GM19397 (cell line): ENCODE measurements around the gene GABRR1.

Experiments used
- ATAC-seq: cut with Tn5 transposase; IDR thresholded peaks from one replicate; pipeline ENCODE4 v1.9.1; 2021; ENCODE audit warnings: mild to moderate bottlenecking, moderate library complexity; ENCODE audit not compliant: unreplicated experiment

GABRR1 gene

DNA sequence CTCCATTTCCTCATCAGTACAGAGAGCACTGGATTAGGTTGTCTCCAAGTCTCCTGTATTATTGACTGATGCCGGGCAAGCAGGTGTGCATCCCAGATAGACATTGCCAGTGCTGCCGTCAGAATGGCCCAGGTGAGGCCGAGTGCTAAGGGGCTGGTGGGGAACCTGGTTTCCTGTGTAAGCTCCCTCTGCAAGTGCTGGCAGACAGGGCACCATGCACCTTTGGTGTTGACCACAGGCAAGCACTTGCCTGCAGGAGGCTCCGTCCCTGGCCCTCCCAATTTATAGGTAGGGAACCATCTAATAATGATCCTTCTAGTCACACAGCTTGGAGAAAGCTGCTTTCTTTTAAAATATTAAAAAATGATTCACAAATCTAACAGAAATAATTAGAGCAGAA lies 747 bp downstream of the GABRR1 start:
- no peak for ATAC-seq

DNA sequence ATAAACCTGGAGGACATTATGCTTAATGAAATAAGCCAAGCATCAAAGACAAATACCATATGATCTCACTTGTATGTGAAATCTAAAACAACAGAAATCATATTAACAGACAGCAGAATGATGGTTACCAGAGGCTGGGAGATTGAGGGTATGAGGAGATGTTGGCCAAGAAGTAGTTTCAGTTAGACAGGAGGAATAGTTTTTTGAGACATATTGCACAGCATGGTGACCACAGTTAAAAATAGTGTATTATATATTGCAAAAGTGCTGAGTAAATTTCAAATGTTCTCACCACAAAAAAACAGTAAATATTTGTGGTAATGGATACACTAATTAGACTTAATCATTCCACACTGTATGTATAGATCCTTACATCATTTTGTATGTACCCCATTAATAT lies 1.8 kb downstream of the GABRR1 start:
- ATAC-seq: no peak

DNA sequence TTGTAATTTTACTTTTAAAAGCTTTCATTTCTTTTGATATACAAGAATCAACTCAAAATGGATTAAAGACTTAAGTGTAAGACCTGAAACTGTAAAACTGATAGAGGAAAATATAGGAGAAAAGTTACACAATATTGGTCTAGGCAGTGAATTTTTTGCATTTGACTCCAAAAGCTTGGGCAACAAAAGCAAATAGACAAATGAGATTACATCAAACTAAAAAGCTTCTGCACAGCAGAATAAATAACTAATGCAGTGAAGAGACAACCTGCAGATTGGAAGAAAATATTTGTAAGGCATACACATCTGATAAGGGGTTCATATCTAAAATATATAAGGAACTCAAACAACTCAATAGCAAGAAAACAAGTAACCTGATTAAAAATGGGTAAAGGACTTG lies 3.0 kb downstream of the GABRR1 start:
- ATAC-seq: no peak

DNA sequence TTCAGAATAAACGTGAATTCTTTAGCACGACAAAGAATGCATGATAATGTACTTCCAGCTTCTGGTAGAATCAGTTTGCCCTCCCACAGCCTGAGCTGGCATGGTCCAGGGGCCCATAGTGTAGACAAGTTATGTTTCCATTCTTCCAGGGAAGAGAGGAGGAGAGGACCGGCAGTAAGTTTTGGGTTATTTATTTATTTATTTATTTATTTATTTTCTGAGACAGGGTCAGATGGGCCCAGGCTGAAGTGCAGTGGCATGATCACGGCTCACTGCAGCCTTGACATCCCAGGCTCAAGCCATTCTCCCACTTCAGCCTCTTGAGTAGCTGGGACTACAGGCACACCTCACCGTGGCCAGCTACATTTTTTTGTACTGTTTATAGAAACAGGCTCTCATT lies 4.7 kb downstream of the GABRR1 start:
- no peak for ATAC-seq

DNA sequence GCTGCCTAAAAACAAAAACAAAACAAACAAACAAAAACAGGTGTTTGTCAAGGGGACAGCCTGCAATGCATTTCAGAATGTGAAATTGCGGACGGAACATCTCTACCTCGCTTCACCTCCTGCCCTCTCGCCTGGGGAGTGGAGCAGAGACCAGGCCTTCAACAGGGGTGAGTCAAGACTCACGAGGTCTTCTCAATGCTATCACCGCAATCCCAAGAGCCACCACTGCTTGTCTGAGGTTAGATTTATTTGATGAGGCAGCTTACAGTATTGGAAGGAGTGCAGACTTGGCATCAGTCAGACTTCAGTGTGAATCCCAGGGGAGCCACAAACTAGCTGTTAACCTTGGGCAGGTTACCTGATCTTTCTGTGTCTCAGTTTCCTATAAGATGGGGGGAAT lies 7.7 kb downstream of the GABRR1 start:
- ATAC-seq: no peak

DNA sequence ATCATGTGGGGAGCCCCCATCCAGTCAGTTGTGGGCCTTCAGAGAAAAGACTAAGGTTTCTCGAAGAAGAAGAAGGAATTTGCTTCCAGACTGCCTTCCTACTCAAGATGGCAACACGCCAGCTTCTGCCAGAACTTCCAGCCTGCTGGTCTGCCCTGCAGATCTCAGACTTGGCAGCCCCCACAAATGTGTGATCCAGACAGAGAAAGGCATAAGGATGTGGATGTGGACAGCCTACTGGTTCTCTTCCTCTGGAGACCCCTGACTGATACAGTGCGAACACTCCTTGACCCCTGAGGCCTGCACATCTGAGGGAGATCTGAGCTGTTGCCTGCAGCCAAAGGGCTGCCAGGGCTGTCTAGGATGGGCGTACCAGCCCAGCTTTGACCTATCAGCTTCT lies 8.6 kb downstream of the GABRR1 start:
- no peak for ATAC-seq

DNA sequence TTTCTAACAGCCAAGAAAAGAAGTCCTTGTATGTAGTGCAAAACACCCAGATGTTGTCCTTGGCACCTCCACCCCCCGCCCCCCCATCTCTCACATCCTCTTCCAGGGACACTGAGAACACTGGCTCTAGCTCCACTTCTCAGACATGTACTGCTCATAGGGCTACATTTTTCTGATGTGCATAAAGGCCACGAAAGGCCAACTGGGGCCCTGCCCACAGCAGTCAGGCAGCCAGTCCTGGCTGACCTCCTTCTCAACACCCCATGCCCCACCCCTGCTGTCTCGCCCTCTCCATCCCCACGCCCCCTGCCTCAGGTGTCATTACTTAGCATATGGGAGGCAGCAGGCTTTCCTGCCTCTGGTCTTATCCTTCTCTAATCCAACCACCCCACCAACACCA lies 11.3 kb downstream of the GABRR1 start:
- no peak for ATAC-seq

DNA sequence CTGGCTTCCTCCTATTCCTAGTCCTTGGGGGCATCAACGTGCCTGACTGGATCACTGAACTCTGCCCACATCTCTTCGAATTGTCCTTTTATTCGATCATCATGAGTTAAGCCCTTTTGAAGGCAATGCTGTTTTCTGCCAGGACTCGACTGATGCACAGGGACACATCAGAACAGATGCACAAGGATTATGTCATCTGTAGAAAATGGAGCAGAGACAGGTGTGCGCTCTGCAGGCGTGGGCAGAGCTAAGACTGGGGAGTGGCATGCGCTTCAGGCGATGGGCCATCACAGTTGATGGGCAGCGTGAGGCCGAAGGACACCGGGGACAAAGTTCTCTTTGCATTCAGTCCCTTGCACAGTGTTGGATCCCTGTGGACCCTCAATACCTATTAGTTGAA lies 13.1 kb downstream of the GABRR1 start:
- ATAC-seq: no peak

DNA sequence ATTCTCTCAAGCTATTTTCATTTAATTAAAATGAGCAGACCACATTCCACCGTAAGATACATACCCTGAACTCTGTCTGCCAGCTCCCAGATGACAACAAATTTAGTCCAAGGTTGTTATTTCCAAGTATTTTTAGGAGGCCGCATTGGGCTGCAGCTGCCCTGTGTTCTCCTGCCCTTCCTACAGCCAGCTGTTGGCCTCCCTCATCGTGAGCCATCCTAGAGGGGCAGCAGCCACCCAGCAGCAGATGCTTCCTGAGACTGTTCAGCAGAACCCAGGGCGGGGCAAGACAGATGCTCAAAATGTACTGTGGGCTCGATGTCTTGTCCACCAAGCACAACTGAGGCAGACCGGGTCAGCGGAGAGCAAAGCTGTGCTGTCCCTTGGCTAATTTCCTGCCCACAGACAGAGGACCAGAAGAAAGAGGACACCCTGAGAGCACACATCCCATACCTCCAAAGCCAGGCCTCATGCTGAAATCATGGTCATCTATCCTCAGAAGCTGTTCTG lies 16.4 kb downstream of the GABRR1 start:
- no peak for ATAC-seq

DNA sequence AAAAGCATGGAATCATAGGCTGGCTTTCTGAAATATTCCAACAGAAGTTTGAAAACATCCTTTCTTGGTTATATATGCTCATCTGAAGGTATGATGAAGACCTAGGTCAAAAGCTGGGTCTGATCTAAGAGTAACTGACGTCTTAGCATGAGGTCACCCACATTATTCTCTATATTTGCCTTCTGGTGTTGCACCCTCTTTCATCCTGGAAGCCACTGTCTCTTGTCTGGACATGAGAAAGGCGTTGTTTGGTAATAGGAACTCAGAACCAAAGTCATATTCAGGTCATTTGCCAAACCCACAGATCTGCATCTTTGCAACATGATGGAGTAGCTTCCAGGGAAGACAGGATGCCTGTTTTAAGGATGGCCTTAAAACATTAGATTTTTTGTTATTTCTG lies 17.6 kb downstream of the GABRR1 start:
- no peak for ATAC-seq

DNA sequence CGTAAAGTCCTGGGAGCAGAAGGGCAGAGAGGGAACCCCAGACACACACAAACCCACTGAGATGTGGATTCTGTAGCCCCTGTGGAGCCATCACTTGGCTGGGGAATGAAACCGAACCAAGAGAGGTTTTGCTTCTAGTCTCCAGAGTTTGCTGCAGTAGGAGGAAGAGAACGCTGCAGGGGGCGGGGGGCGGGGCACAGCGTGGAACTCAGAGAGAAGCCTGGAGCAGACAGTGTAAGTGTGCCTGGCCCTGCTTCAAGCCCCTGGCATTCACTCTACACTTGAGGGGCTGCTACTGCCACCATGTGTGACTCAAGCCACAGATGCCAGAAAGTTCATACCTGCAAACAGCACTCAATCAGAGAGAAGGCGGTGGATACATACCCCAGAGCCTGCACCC lies 18.9 kb downstream of the GABRR1 start:
- no peak for ATAC-seq

DNA sequence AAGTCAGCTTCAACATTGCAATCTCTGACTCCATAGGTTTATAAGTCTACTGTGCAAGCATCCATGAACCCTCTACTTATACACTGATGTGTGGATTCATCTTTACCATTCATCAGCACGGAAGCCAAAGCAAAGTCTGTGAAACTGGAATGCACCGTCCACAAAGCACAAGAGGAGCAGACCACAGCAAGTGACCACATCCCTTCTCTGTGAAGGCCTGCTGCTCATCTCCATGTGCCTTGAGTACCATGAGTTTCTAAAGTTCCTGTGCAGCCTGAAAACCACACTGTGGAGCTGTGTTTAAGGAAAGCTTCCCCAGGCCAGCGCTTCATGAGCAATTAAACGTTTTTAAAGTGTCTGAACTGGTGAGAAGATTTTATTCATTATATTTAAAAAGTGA lies 20.0 kb downstream of the GABRR1 start:
- ATAC-seq: no peak

DNA sequence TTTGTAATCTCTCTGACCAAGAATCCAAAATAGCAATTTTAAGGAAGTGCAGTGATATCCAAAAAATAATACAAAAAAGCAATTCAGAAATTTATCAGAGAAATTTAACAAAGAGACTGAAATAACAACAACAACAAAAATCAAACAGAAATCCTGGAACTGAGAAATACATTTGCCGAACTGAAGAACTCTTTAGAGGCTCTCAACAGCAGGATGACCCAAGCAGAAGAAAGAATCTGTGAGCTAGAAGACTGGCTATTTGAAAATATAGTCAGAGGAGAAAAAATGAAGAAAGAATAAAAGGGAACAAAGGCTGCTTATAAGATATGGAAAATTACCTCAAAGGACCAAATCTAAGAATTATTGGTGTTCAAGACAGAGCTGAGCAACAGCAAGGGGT lies 22.6 kb downstream of the GABRR1 start:
- no peak for ATAC-seq

DNA sequence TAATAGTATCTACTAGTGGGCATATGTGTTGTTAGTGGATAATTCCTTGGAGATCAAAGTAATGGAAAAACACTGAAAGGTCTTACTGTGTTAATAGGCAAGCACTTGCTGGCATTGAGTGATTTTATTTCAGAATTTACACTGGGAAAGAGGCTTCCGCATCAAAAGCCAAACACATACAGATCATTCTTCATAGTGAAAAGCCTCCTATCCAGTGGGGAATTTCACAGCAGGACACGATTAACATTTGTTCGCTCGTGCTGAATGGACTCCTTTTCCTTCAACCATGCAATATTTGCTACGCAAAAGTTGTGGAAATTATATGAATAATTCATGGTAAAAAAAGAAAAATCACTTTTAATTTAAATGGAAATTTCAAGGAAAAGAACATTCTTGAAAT lies 26.4 kb downstream of the GABRR1 start:
- no peak for ATAC-seq

DNA sequence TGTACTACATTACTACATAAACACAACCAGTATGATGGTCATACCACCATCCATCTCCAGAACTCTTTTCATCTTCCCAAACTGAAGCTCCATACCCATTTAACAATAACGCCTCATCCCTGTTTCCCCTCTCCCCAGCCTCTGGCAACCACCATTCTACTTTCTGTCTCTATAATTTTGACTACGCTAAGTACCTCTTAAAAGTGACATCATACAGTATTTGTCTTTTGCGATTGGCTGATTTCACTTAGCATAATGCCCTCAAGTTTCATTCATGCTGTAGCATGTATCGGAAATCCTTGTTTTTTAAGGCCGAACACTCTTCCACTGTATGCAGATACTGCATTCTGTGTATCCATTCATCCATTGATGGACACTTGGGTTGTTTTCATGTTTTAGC lies 29.7 kb downstream of the GABRR1 start:
- no peak for ATAC-seq

DNA sequence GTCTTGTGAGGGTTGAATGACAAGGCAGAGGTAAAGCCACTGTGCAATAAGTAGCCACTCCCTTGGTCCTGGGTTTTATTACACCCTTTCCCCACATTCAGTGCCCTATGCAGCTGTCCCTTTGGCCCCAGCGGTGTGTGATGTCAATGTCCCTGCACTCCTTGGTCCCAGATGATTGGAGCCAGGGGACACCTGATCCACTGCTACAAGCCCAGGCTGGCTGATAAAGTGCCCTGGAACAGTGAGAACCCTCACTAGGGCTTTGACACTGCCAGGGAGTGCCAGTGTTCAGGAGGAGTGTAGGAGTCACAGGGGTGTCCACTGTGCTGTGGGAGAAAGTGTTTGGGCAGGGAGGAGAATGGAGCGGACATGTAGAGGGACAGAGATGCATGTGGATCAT lies 30.4 kb downstream of the GABRR1 start:
- no peak for ATAC-seq

DNA sequence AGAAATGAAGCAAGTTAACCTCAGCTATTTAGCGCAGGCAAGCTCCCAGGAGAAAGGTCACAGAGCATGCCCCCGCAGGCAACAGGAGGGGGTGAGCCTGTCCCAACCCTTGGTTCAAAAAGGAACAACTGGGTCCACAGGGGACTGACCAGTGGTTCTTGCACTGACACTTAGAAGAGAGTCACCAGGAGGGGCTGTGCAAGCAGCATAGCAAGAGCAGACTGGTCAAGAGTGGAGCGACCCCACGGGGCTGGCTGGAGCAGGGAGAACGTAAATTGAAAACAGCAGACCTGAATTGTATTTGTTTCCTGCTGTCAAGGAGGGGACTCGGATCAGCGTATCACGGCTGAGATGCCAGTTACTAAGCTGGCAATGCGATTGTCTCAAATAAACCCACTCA lies 32.8 kb downstream of the GABRR1 start:
- no peak for ATAC-seq

DNA sequence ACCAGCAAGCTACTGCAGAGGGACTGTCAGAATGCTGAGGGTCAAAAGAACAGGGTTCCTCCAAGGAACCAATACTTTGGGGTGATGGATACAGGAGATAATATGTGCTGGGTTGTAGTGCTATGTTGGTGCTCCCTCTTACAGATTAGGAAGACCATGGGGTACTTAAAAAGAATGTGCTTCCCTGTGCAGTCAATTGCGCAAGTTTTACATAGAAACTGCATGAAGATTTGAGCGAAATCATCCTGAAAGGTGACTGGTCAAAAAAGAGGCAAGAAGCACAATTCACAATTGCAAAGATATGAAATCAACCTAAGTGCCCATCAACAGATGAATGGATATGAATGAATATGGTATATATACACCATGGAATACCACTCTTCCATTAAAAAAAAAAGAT lies 33.9 kb downstream of the GABRR1 start:
- ATAC-seq: no peak

DNA sequence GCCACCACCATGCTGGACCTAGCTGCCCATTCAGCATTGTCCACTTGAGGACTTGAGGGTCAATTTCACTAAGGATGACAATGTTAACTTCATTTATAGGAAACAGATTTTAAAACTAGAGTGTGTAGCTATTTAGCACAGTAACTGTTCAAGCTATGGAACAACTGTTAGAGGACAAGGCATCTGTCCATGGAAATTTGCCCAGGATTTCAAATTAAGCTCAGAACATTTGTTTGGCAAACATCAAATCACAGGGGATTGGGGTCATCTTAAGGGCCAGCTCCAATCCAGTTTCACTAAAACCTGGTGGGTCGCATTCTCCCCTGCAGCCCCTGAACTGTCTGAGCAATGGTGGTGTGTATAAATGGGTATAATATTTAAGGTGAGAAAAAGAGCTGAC lies 36.2 kb downstream of the GABRR1 start:
- ATAC-seq: no peak

DNA sequence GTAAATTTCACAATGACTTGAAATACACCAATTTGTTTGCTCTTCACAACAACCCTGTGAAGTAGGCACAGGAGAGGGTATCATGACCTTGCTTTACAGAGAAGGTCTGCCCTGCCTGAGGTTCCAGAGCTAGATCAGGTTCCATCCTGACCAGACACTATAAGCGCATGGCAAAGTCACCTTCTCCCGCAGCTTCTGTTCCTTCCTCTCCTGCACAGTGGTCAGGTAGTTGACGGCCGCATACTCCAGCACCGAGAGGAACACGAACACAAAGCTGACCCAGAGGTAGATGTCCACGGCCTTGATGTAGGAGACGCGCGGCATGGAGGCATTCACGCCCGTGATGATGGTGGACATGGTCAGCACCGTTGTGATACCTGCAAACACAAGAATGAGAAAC lies 37.0 kb downstream of the GABRR1 start:
- ATAC-seq: no peak

DNA sequence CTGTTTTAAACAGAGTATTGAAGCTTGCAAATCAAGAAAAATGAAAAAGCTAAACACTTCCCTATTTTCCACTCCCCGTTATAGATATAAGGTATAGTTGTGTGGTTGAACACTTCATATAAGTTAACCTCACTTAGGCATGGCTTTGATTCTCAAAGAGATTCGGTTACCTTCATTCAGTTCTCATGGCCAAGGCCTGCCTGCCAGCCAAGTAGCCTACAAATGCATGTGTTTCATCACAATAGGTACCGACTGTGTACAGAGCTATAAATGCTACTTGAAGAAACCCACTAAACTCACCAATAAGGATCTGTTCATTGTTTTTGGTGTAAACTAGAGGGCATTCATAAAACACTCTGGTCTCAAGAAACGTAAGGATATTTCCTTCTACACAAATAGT lies 43.5 kb downstream of the GABRR1 start:
- ATAC-seq: no peak

DNA sequence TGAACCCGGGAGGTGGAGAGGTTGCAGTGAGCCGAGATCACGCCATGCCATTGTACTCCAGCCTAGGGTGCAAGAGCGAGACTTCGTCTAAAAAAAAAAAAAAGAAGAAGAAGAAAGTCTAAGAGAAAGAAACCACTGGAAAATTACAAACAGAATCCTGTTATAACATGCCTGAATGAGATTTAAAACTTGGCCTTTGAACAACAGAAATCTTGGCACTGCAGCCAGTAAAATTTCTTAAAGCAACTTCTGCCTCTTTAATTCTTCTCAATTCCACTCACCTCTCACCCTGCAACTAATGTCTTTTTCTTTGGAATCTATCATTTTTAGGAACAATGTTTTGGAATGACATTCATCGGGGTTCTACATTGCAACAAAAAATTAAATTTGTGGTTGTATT lies 45.0 kb downstream of the GABRR1 start:
- ATAC-seq: no peak

DNA sequence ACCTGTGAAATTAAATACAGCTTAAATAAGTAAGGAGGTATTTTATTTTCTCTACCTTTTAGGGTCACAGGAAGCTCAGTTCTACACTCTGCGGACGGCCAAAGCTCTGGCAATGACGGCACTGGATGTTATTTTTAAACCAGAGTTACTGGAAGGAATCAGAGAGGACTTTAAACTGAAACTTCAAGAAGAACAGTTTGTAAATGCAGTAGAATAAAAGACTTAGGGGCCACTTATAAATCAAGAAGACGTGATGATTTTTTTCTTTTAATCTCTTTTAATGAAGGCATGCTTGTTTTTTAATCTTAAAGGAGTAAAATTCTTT lies 55.1 kb downstream of the GABRR1 start:
- ATAC-seq: no peak
